A549 (cell line): ENCODE results near the gene MED27. TPM values are rescaled to one million over a fixed set of nuclear protein-coding genes. Genes with fewer than 3 reads are reported as not detected.

ENCODE experiments used
- ATAC-seq, 2 experiments: fragments of 200-7000 bp in 1 of 2; fragments of >200 bp in 1 of 2; cut with Nextera tagmentation in 1 of 2; cut with Tn5 transposase in 1 of 2; 3 replicates each; pipeline versions ENCODE4 v1.8.0 to v1.9.1; 2018 to 2020; ENCODE audit warnings: mild to moderate bottlenecking in 1 of 2, moderate library complexity in 1 of 2
- CTCF ChIA-PET: fragments of 300-600 bp; sonication (Branson Sonifier 250); formaldehyde crosslinking; extraction: SDS; loops from one replicate; lab custom pipeline; 2021; ENCODE audit warnings: antibody characterized with exemption, inconsistent platforms; lab: Yijun Ruan, JAX
- POLR2A ChIA-PET: fragments of 350-600 bp; formaldehyde crosslinking; extraction: SDS; loops from one replicate; lab custom pipeline; 2021; ENCODE audit warnings: antibody characterized with exemption, inconsistent platforms; lab: Yijun Ruan, JAX
- DNase-seq, 2 experiments: peaks; one replicate each; pipeline versions ENCODE4 v3.0.0 to v3.0.0-alpha.2; 2011 to 2016; ENCODE audit warnings: low read depth in 1 of 2, low spot score in 1 of 2
- FAIRE-seq: peaks from 2 replicates; lab custom pipeline; 2011; peaks lifted over from hg19 to GRCh38; lab: Jason Lieb, UNC
- H3K27ac ChIP-seq, 2 experiments: fragments of >200 bp; sonication (Bioruptor Twin); formaldehyde crosslinking; 3 replicates each; pipeline ENCODE4 v1.5.1; 2016 to 2017
- H3K4me1 ChIP-seq: fragments of >200 bp; sonication (Bioruptor Twin); formaldehyde crosslinking; 3 replicates; pipeline ENCODE4 v1.6.1; 2016
- H3K4me2 ChIP-seq: fragments of >200 bp; sonication (Bioruptor Twin); formaldehyde crosslinking; 3 replicates; pipeline ENCODE4 v1.6.1; 2016
- H3K4me3 ChIP-seq: fragments of >200 bp; sonication (Bioruptor Twin); formaldehyde crosslinking; 3 replicates; pipeline ENCODE4 v1.5.1; 2016
- H3K9me3 ChIP-seq: fragments of >200 bp; sonication (Bioruptor Twin); formaldehyde crosslinking; 3 replicates; pipeline ENCODE4 v1.6.1; 2016
- CEBPB ChIP-seq, 2 experiments: fragments of >200 bp in 1 of 2; sonication (Bioruptor Twin) in 1 of 2; formaldehyde crosslinking in 1 of 2; IDR thresholded peaks; 2 replicates each; pipeline ENCODE4 v1.6.1; 2012 to 2016
- ESRRA ChIP-seq: fragments of 150-350 bp; IDR thresholded peaks from 2 replicates; pipeline ENCODE4 v1.6.1; 2014; ENCODE audit warnings: mild to moderate bottlenecking, low read length, borderline replicate concordance
- FOSL2 ChIP-seq, 2 experiments: fragments of 450-650 bp in 1 of 2; fragments of >200 bp in 1 of 2; sonication (Bioruptor Twin) in 1 of 2; formaldehyde crosslinking; IDR thresholded peaks; 2 replicates each; pipeline versions ENCODE4 v1.5.0 to v1.6.1; 2016 to 2020; ENCODE audit warnings: mild to moderate bottlenecking in 1 of 2, moderate library complexity in 1 of 2
- FOXS1 ChIP-seq: fragments of 250-450 bp; sonication (Bioruptor Pico); IDR thresholded peaks from 2 replicates; pipeline ENCODE4 v1.5.0; 2020; ENCODE audit warnings: mild to moderate bottlenecking, moderate library complexity
- GATA3 ChIP-seq: IDR thresholded peaks from 2 replicates; pipeline ENCODE4 v1.6.1; 2012; ENCODE audit warnings: borderline replicate concordance
- JUN ChIP-seq, 2 experiments: fragments of >200 bp; sonication (Bioruptor Twin); formaldehyde crosslinking; IDR thresholded peaks; 2 replicates in 1 of 2; 3 replicates in 1 of 2; pipeline ENCODE4 v1.6.1; 2016 to 2017
- KDM5A ChIP-seq: fragments of 200-600 bp; sonication (generic); IDR thresholded peaks from 2 replicates; pipeline ENCODE4 v1.6.1; 2016; ENCODE audit warnings: antibody characterized with exemption, mild to moderate bottlenecking
- MAFK ChIP-seq: fragments of 450-650 bp; IDR thresholded peaks from 2 replicates; pipeline ENCODE4 v1.6.1; 2014; ENCODE audit not compliant: partially characterized antibody
- NFE2L2 ChIP-seq: fragments of 150-350 bp; conservative IDR thresholded peaks from 2 replicates; pipeline ENCODE4 v1.6.1; 2014; ENCODE audit warnings: low read length
- POLR2AphosphoS2 ChIP-seq: conservative IDR thresholded peaks from 2 replicates; pipeline ENCODE4 v1.6.1; 2012; ENCODE audit warnings: low read length, improper control_type of control experiment, inconsistent platforms
- REST ChIP-seq: fragments of 200-600 bp; sonication (generic); IDR thresholded peaks from 2 replicates; pipeline ENCODE4 v1.6.1; 2016; ENCODE audit warnings: antibody characterized with exemption, mild to moderate bottlenecking, moderate library complexity
- RFX5 ChIP-seq: fragments of 450-650 bp; IDR thresholded peaks from 2 replicates; pipeline ENCODE4 v1.7.1; 2014; ENCODE audit warnings: antibody characterized with exemption, mild to moderate bottlenecking, moderate library complexity
- ZC3H11A ChIP-seq: fragments of 450-650 bp; IDR thresholded peaks from 2 replicates; pipeline ENCODE4 v1.6.1; 2014; ENCODE audit warnings: antibody characterized with exemption, mild to moderate bottlenecking
- ZFP36 ChIP-seq: fragments of 450-650 bp; IDR thresholded peaks from 2 replicates; pipeline ENCODE4 v1.6.1; 2014; ENCODE audit warnings: borderline replicate concordance; ENCODE audit not compliant: partially characterized antibody
- ZNF302 ChIP-seq: fragments of 250-450 bp; sonication (Bioruptor Pico); IDR thresholded peaks from 2 replicates; pipeline ENCODE4 v1.9.0; 2021; ENCODE audit warnings: inconsistent platforms, mild to moderate bottlenecking, moderate library complexity
- WGBS: methylation state at CpG from one replicate; pipeline ENCODE4 v1.1.6; 2017; ENCODE audit errors: missing lambda C conversion rate; 5-methylcytosine and 5-hydroxymethylcytosine counted together
- polyA plus RNA-seq, 4 experiments: library from polyadenylated mRNA; depleted of rRNA in 3 of 4; stranded (reverse); fragments of >200 nt; fragmentation: RNase III in 1 of 4; extraction: RNeasy Plus Mini Kit Qiagen cat#74134 plus additional on column Dnase treatment in 1 of 4; gene quantifications; 2 replicates in 3 of 4; 3 replicates in 1 of 4; pipeline ENCODE4 v1.2.3, GENCODE V29; 2011 to 2017
- TF ChIP-seq, protein P1 (sequence below): IDR thresholded peaks from 2 replicates; pipeline ENCODE4 v1.6.1; 2012
- TF ChIP-seq, protein P2 (sequence below): fragments of >200 bp; sonication (Bioruptor Twin); formaldehyde crosslinking; IDR thresholded peaks from 2 replicates; pipeline ENCODE4 v1.6.1; 2016

Gene MED27
- polyA plus RNA-seq, 2 of the 4 experiments (the other 2 are of a cell fraction) = 24.2 to 37.8 TPM

GRCh38 chr9:131810351-131811170 lies 269.1 kb downstream of the MED27 start:
- 60% methylated on average over 17 of the region's 23 CpGs for WGBS
- FAIRE-seq = no peak
- peak in 1 of 2 experiments; percentile 31 for DNase-seq
- peak; percentile 35 to 51; a peak in 3 of 6 replicates for ATAC-seq
- H3K4me3 ChIP-seq = no peak overlapping the region
- ChIA-PET POLR2A (no interaction called here), CTCF (interaction anchor here (0.6 to 2.2 kb wide), 9 partner anchors 11 to 443 kb away, joined by 3 to 7 read pairs (median 3); no protein-coding TSS in a partner anchor)
- TF ChIP-seq GATA3 (no peak), ESRRA (no peak), MAFK (no peak), NFE2L2 (no peak), ZFP36 (no peak), REST (no peak), KDM5A (no peak), JUN (IDR thresholded peaks at IDR 0.05) (no peak), ZNF302 (CRISPR knock-in tag) (no peak), RFX5 (no peak), ZC3H11A (no peak), POLR2AphosphoS2 (no peak), FOSL2 (IDR thresholded peaks at IDR 0.05) (no peak), FOSL2 (CRISPR knock-in tag; IDR thresholded peaks at IDR 0.05) (no peak), FOXS1 (no peak), CEBPB (IDR thresholded peaks at IDR 0.05) (no peak)
- TF ChIP-seq, protein P1, sequence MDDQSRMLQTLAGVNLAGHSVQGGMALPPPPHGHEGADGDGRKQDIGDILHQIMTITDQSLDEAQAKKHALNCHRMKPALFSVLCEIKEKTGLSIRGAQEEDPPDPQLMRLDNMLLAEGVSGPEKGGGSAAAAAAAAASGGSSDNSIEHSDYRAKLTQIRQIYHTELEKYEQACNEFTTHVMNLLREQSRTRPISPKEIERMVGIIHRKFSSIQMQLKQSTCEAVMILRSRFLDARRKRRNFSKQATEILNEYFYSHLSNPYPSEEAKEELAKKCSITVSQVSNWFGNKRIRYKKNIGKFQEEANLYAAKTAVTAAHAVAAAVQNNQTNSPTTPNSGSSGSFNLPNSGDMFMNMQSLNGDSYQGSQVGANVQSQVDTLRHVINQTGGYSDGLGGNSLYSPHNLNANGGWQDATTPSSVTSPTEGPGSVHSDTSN = no peak
- TF ChIP-seq, protein P2, sequence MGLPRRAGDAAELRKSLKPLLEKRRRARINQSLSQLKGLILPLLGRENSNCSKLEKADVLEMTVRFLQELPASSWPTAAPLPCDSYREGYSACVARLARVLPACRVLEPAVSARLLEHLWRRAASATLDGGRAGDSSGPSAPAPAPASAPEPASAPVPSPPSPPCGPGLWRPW = no peak
- no peaks in the 10 kb centered on the region for H3K4me1 ChIP-seq
- no peak overlapping the region for H3K4me2 ChIP-seq
- no peak overlapping the region for H3K27ac ChIP-seq
- H3K9me3 ChIP-seq = no peaks in the 10 kb centered on the region

Other genes with a start within 250 kb of the MED27 start
- 1.0 and 1.4 TPM in 2 replicates for gene NTNG2, start 82.2 kb upstream of the MED27 start, polyA plus RNA-seq (2011; rRNA removed)
- gene NTNG2, start 82.2 kb upstream of the MED27 start, polyA plus RNA-seq (2017; fragmentation: RNase III; extraction: RNeasy Plus Mini Kit Qiagen cat#74134 plus additional on column Dnase treatment) = 0.46 to 1.1 TPM (median 0.52 TPM) in 3 replicates